Measurements from ENCODE around the gene TTR.
A peak's percentile ranks its signal among the peaks of the same experiment; 100 is the strongest.

TTR gene

DNA sequence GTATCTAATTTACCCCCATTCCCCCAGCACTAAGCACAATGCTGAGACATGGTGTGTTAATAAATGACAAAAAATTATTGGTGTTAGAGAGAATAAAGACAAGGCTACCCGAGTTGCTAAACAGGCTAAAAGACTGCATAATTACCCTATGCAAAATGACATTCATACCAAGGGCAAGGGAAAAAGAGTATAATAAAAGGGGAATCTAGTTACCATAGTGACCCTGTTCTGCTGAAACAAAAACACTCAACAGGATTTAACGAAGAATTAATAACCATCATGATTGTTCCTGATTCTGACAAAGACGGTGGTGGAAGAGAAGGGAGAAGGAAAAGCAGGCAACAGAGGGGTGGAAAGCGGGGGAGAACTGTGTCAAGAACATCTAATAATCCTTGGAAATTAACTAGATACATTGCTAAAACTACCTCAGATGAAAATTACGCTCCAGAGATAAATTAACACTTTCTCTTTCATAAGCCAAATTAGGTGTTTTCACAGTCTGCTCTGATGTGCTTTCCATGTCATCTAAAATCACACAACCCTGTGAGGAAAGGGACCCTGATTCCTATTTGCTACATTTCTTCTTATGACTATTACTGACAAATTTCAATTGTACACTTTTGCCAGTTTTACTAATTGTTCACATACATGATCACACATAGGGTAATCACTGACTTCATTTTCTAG lies 25.5 kb downstream of the TTR start:
- peak; percentile 20 for DNase-seq (ENCODE audit: low spot score)
- in situ Hi-C loops (cut with MboI; ENCODE audit: low pct_unique_long_range_greater_than_20kb, low sequenced_read_pairs, unreplicated experiment) = no loop called here
- TF ChIP-seq, protein P1, sequence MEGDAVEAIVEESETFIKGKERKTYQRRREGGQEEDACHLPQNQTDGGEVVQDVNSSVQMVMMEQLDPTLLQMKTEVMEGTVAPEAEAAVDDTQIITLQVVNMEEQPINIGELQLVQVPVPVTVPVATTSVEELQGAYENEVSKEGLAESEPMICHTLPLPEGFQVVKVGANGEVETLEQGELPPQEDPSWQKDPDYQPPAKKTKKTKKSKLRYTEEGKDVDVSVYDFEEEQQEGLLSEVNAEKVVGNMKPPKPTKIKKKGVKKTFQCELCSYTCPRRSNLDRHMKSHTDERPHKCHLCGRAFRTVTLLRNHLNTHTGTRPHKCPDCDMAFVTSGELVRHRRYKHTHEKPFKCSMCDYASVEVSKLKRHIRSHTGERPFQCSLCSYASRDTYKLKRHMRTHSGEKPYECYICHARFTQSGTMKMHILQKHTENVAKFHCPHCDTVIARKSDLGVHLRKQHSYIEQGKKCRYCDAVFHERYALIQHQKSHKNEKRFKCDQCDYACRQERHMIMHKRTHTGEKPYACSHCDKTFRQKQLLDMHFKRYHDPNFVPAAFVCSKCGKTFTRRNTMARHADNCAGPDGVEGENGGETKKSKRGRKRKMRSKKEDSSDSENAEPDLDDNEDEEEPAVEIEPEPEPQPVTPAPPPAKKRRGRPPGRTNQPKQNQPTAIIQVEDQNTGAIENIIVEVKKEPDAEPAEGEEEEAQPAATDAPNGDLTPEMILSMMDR (IDR thresholded peaks at IDR 0.05; ENCODE audit: extremely low read depth, insufficient read depth, missing control alignments) = no peak

GRCh38 chr18:31618801-31619200 lies 27.1 kb downstream of the TTR start:
- no peak for DNase-seq (ENCODE audit: low spot score)
- in situ Hi-C loops (cut with MboI; ENCODE audit: low pct_unique_long_range_greater_than_20kb, low sequenced_read_pairs, unreplicated experiment) = no loop called here
- TF ChIP-seq, protein P1 (IDR thresholded peaks at IDR 0.05; ENCODE audit: extremely low read depth, insufficient read depth, missing control alignments) = no peak

DNA sequence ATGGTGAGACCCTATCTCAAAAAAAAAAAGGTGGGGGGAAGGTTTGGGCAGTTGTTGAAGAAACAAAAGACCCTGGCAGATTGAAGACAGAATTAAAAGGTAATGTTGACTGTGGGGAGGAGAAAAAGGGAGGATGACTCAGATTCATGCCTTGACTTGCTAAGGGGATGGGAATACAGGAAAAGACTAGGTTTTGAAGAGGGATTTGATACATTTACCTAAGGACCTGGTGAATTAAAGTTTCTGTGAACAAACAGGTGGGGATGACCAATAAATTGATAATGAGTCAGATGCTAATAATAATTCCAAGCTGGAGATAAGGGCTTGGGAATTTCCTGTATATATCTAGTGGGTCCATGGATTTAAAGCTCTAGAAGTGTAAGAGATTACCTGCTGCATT lies 27.6 kb downstream of the TTR start:
- DNase-seq (ENCODE audit: low spot score) = no peak
- in situ Hi-C loops (cut with MboI; ENCODE audit: low pct_unique_long_range_greater_than_20kb, low sequenced_read_pairs, unreplicated experiment) = no loop called here
- TF ChIP-seq, protein P1 (IDR thresholded peaks at IDR 0.05; ENCODE audit: extremely low read depth, insufficient read depth, missing control alignments) = no peak

- no peak for DNase-seq (ENCODE audit: low spot score)
- in situ Hi-C loops (cut with MboI; ENCODE audit: low pct_unique_long_range_greater_than_20kb, low sequenced_read_pairs, unreplicated experiment) = no loop called here
- TF ChIP-seq, protein P1 (IDR thresholded peaks at IDR 0.05; ENCODE audit: extremely low read depth, insufficient read depth, missing control alignments) = no peak
Observed at GRCh38 chr18:31624892-31625640, 33.4 kb downstream of the TTR start.

- TF ChIP-seq, protein P1 (IDR thresholded peaks at IDR 0.05; ENCODE audit: extremely low read depth, insufficient read depth, missing control alignments) = peak; percentile 5
- in situ Hi-C loops (cut with MboI; ENCODE audit: low pct_unique_long_range_greater_than_20kb, low sequenced_read_pairs, unreplicated experiment) = no loop called here
- no peak for DNase-seq (ENCODE audit: low spot score)
Observed at GRCh38 chr18:31626409-31626808, 34.7 kb downstream of the TTR start.

GRCh38 chr18:31630549-31630948 lies 38.9 kb downstream of the TTR start:
- no peak for DNase-seq (ENCODE audit: low spot score)
- in situ Hi-C loops (cut with MboI; ENCODE audit: low pct_unique_long_range_greater_than_20kb, low sequenced_read_pairs, unreplicated experiment) = no loop called here
- TF ChIP-seq, protein P1 (IDR thresholded peaks at IDR 0.05; ENCODE audit: extremely low read depth, insufficient read depth, missing control alignments) = no peak

Measured in GM13977 (cell line).